MM.1S (cell line): ENCODE data around the gene MPC2.

Source experiments
- DNase-seq: peaks from one replicate; pipeline ENCODE4 v3.0.0-alpha.2; 2015
- H2AFZ ChIP-seq: fragments of 300-600 bp; sonication (generic); 2 replicates; pipeline ENCODE4 v1.6.0; 2016; ENCODE audit warnings: antibody characterized with exemption, low read length
- H3F3A ChIP-seq: fragments of 300-600 bp; sonication (generic); 2 replicates; pipeline ENCODE4 v1.6.1; 2016; ENCODE audit warnings: mild to moderate bottlenecking, antibody characterized with exemption, low read length, moderate library complexity, mixed read lengths; ENCODE audit not compliant: insufficient read depth
- H3K27ac ChIP-seq: fragments of 300-600 bp; sonication (generic); 2 replicates; pipeline ENCODE4 v1.5.1; 2016; ENCODE audit warnings: mild to moderate bottlenecking, low read length
- H3K27me3 ChIP-seq: fragments of 300-600 bp; sonication (generic); replicated peaks from 2 replicates; pipeline ENCODE4 v1.6.0; 2016; ENCODE audit warnings: low read length; ENCODE audit not compliant: insufficient read depth
- H3K36me3 ChIP-seq: fragments of 300-600 bp; sonication (generic); replicated peaks from 2 replicates; pipeline ENCODE4 v1.6.1; 2016; ENCODE audit warnings: mild to moderate bottlenecking, low read length, mixed read lengths; ENCODE audit not compliant: insufficient read depth
- H3K4me1 ChIP-seq: fragments of 300-600 bp; sonication (generic); 2 replicates; pipeline ENCODE4 v1.6.1; 2016; ENCODE audit warnings: low read length, mixed read lengths
- H3K4me2 ChIP-seq: fragments of 300-600 bp; sonication (generic); 2 replicates; pipeline ENCODE4 v1.6.0; 2016; ENCODE audit warnings: low read depth, low read length
- H3K4me3 ChIP-seq: fragments of 300-600 bp; sonication (generic); 2 replicates; pipeline ENCODE4 v1.5.1; 2016; ENCODE audit warnings: low read length, mixed read lengths
- H3K79me2 ChIP-seq: fragments of 300-600 bp; sonication (generic); 2 replicates; pipeline ENCODE4 v1.6.1; 2016; ENCODE audit warnings: mixed run types, low read length, mixed read lengths
- H3K9ac ChIP-seq: fragments of 300-600 bp; sonication (generic); 2 replicates; pipeline ENCODE4 v1.6.1; 2016; ENCODE audit warnings: low read length, mixed read lengths
- H3K9me2 ChIP-seq: fragments of 300-600 bp; sonication (generic); replicated peaks from 2 replicates; pipeline ENCODE4 v1.6.1; 2016; ENCODE audit warnings: mild to moderate bottlenecking, low read length, mixed read lengths; ENCODE audit not compliant: insufficient read depth
- H3K9me3 ChIP-seq: fragments of 300-600 bp; sonication (generic); replicated peaks from 2 replicates; pipeline ENCODE4 v1.6.1; 2016; ENCODE audit warnings: mild to moderate bottlenecking, low read length, mixed read lengths; ENCODE audit not compliant: insufficient read depth
- H4K20me1 ChIP-seq: fragments of 300-600 bp; sonication (generic); 2 replicates; pipeline ENCODE4 v1.6.1; 2016; ENCODE audit warnings: mild to moderate bottlenecking, low read length, moderate library complexity, mixed read lengths; ENCODE audit not compliant: insufficient read depth
- CTCF ChIP-seq: fragments of 300-600 bp; sonication (generic); IDR thresholded peaks from 2 replicates; pipeline ENCODE4 v1.5.1; 2016; ENCODE audit warnings: antibody characterized with exemption, low read length, mixed read lengths
- EZH2 ChIP-seq: fragments of 300-600 bp; sonication (generic); optimal IDR thresholded peaks from 2 replicates; pipeline ENCODE3; 2017; ENCODE audit warnings: low read depth, mild to moderate bottlenecking, antibody characterized with exemption, low read length, mixed read lengths
- EZH2phosphoT487 ChIP-seq: fragments of 300-600 bp; sonication (generic); IDR thresholded peaks from 2 replicates; pipeline ENCODE4 v1.6.1; 2018; ENCODE audit warnings: antibody characterized with exemption, low read length

MPC2 gene

GRCh38 chr1:167981933-167982332, 45.1 kb upstream of the MPC2 start:
- H3K4me3 ChIP-seq: no peak overlapping the region
- no peaks in the 10 kb centered on the region for H3K79me2 ChIP-seq
- H3K27me3 ChIP-seq: no peaks in the 10 kb centered on the region
- no peaks in the 10 kb centered on the region for H3K9me3 ChIP-seq
- no peak overlapping the region for H3K4me2 ChIP-seq
- no peak overlapping the region for H3K9ac ChIP-seq
- H3K9me2 ChIP-seq: no peaks in the 10 kb centered on the region
- TF ChIP-seq EZH2phosphoT487: no peak
- TF ChIP-seq EZH2: no peak
- no peak for TF ChIP-seq CTCF
- no peaks in the 10 kb centered on the region for H3F3A ChIP-seq
- H3K4me1 ChIP-seq: no peaks in the 10 kb centered on the region
- no peaks in the 10 kb centered on the region for H3K36me3 ChIP-seq
- no peaks in the 10 kb centered on the region for H4K20me1 ChIP-seq
- no peak overlapping the region for H3K27ac ChIP-seq
- no peak overlapping the region for H2AFZ ChIP-seq
- DNase-seq: no peak

- no peaks in the 10 kb centered on the region for H3K9me2 ChIP-seq
- no peaks in the 10 kb centered on the region; the same call in 1 of the 2 replicates for H3K36me3 ChIP-seq
- no peak for DNase-seq
- no peaks in the 10 kb centered on the region for H3K27me3 ChIP-seq
- H3K27ac ChIP-seq: no peak overlapping the region
- no peak overlapping the region for H3K4me3 ChIP-seq
- H3K9ac ChIP-seq: no peak overlapping the region
- H2AFZ ChIP-seq: no peak overlapping the region
- no peaks in the 10 kb centered on the region for H3K4me1 ChIP-seq
- no peaks in the 10 kb centered on the region for H3F3A ChIP-seq
- no peaks in the 10 kb centered on the region for H4K20me1 ChIP-seq
- TF ChIP-seq CTCF: no peak
- no peak for TF ChIP-seq EZH2
- no peak for TF ChIP-seq EZH2phosphoT487
- no peak overlapping the region for H3K4me2 ChIP-seq
- no peaks in the 10 kb centered on the region for H3K9me3 ChIP-seq
- H3K79me2 ChIP-seq: no peaks in the 10 kb centered on the region
Measured at GRCh38 chr1:167977245-167977644, 40.4 kb upstream of the MPC2 start.

GRCh38 chr1:167974698-167975097, 37.8 kb upstream of the MPC2 start:
- Histone ChIP-seq H3K4me3 (no peak overlapping the region), H3K9me2 (no peaks in the 10 kb centered on the region), H3K9ac (no peak overlapping the region), H3K36me3 (no peaks in the 10 kb centered on the region; the same call in 1 of the 2 replicates), H3K79me2 (no peaks in the 10 kb centered on the region), H3K4me1 (no peaks in the 10 kb centered on the region), H3K9me3 (no peaks in the 10 kb centered on the region), H2AFZ (no peak overlapping the region), H3K4me2 (no peak overlapping the region), H3K27ac (no peak overlapping the region), H4K20me1 (no peaks in the 10 kb centered on the region), H3F3A (no peaks in the 10 kb centered on the region), H3K27me3 (no peaks in the 10 kb centered on the region)
- no peak for DNase-seq
- TF ChIP-seq CTCF (no peak), EZH2phosphoT487 (no peak), EZH2 (no peak)
